ENCODE data around the gene NMNAT2.

DNA sequence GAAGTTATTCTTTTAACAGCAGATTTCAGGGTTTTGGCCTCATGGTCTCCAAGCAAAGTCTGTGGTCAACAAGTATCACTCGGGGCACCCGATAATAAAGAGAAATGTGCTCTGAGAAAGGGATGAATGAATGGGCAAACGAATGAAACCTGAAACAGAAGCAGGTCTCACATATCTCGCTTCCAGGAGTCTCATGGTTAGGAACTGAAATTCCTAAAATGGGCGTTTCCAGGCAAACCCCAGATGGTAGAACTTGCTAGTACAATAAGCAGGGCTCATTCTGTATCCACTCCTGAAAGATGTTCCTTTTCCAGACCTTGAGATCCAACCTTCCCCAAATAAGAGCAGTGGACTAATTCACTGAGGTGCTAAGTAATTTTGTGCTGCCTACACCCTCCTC lies 144.9 kb downstream of the NMNAT2 start:
- TF ChIP-seq, protein P1, sequence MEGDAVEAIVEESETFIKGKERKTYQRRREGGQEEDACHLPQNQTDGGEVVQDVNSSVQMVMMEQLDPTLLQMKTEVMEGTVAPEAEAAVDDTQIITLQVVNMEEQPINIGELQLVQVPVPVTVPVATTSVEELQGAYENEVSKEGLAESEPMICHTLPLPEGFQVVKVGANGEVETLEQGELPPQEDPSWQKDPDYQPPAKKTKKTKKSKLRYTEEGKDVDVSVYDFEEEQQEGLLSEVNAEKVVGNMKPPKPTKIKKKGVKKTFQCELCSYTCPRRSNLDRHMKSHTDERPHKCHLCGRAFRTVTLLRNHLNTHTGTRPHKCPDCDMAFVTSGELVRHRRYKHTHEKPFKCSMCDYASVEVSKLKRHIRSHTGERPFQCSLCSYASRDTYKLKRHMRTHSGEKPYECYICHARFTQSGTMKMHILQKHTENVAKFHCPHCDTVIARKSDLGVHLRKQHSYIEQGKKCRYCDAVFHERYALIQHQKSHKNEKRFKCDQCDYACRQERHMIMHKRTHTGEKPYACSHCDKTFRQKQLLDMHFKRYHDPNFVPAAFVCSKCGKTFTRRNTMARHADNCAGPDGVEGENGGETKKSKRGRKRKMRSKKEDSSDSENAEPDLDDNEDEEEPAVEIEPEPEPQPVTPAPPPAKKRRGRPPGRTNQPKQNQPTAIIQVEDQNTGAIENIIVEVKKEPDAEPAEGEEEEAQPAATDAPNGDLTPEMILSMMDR (IDR thresholded peaks at IDR 0.05; ENCODE audit: low read depth, low read length), result no peak
- TF ChIP-seq EZH2phosphoT487 (IDR thresholded peaks at IDR 0.05; ENCODE audit: low read depth), result no peak

All from OCI-LY3 (cell line).